H54 (cell line): Measurements from ENCODE around the gene MTPN.

ENCODE experiments used
- DNase-seq: peaks from one replicate; pipeline ENCODE4 v3.0.0; 2011; ENCODE audit warnings: low spot score, mixed read lengths; ENCODE audit not compliant: insufficient read length
- FAIRE-seq: peaks from 3 replicates; lab custom pipeline; 2011; peaks lifted over from hg19 to GRCh38; lab: Jason Lieb, UNC
- POLR2A ChIP-seq: IDR thresholded peaks from 2 replicates; pipeline ENCODE4 v1.6.1; 2011; ENCODE audit warnings: low read depth, mild to moderate bottlenecking, low read length

Gene MTPN

GRCh38 chr7:135958173-135958572 is 19.0 kb downstream of the MTPN start:
- no peak for DNase-seq
- FAIRE-seq = no peak
- TF ChIP-seq POLR2A = no peak

- DNase-seq (no peak), FAIRE-seq (no peak)
- TF ChIP-seq POLR2A = no peak
These were observed 19.5 kb downstream of the MTPN start for GRCh38 chr7:135957627-135958026.

- FAIRE-seq (no peak), DNase-seq (no peak)
- TF ChIP-seq POLR2A = no peak
These were observed 20.8 kb downstream of the MTPN start for GRCh38 chr7:135956393-135956792.

- no peak for DNase-seq
- TF ChIP-seq POLR2A = no peak
- FAIRE-seq = no peak
These were observed 26.2 kb downstream of the MTPN start for GRCh38 chr7:135950972-135951371.

GRCh38 chr7:135950429-135950828 is 26.7 kb downstream of the MTPN start:
- DNase-seq = no peak
- no peak for TF ChIP-seq POLR2A
- no peak for FAIRE-seq

- TF ChIP-seq POLR2A = no peak
- no peak for FAIRE-seq
- no peak for DNase-seq
These were observed 30.7 kb downstream of the MTPN start for GRCh38 chr7:135946289-135947055.

- no peak for FAIRE-seq
- TF ChIP-seq POLR2A = no peak
These were observed 32.4 kb downstream of the MTPN start for GRCh38 chr7:135944753-135945152.

GRCh38 chr7:135943134-135943879 is 33.9 kb downstream of the MTPN start:
- TF ChIP-seq POLR2A = no peak
- FAIRE-seq (no peak), DNase-seq (no peak)

More at GRCh38 chr7:135944753-135945152, 32.4 kb downstream of the MTPN start:
- DNase-seq = no peak

GRCh38 chr7:135942614-135943013 is 34.5 kb downstream of the MTPN start:
- no peak for FAIRE-seq
- TF ChIP-seq POLR2A = no peak

GRCh38 chr7:135940077-135941075 is 36.8 kb downstream of the MTPN start:
- no peak for FAIRE-seq
- no peak for DNase-seq
- no peak for TF ChIP-seq POLR2A

More at GRCh38 chr7:135942614-135943013, 34.5 kb downstream of the MTPN start:
- DNase-seq = no peak

- FAIRE-seq (no peak), DNase-seq (no peak)
- no peak for TF ChIP-seq POLR2A
These were observed 37.8 kb downstream of the MTPN start for GRCh38 chr7:135939261-135939812.

GRCh38 chr7:135938563-135938962 is 38.6 kb downstream of the MTPN start:
- DNase-seq (no peak), FAIRE-seq (no peak)
- TF ChIP-seq POLR2A = no peak

GRCh38 chr7:135938086-135938485 is 39.1 kb downstream of the MTPN start:
- TF ChIP-seq POLR2A = no peak
- no peak for DNase-seq
- no peak for FAIRE-seq
